H1 (cell line): ENCODE measurements around the gene BOLA3. TPM values are rescaled to one million over a fixed set of nuclear protein-coding genes. Genes with fewer than 3 reads are reported as not detected.
A peak's percentile ranks its signal among the peaks of the same experiment; 100 is the strongest.

Source experiments
- ASH2L ChIP-seq: fragments of 200-600, 300-600 bp; sonication (generic); IDR thresholded peaks from one replicate; pipeline ENCODE4 v1.7.1; 2017; ENCODE audit warnings: low read length
- EGR1 ChIP-seq: IDR thresholded peaks from 2 replicates; pipeline ENCODE4 v1.6.1; 2011; ENCODE audit warnings: low read depth, low read length, borderline replicate concordance
- GTF2F1 ChIP-seq: IDR thresholded peaks from 2 replicates; pipeline ENCODE4 v1.6.1; 2012; ENCODE audit warnings: low read depth, low read length, improper control_type of control experiment, borderline replicate concordance
- KDM1A ChIP-seq: fragments of 200-600, 300-600 bp; sonication (generic); IDR thresholded peaks from 2 replicates; pipeline ENCODE4 v1.7.1; 2016; ENCODE audit warnings: mild to moderate bottlenecking, low read length, borderline replicate concordance
- KDM5A ChIP-seq: fragments of 200-600 bp; IDR thresholded peaks from 2 replicates; pipeline ENCODE4 v1.7.1; 2012; ENCODE audit warnings: mild to moderate bottlenecking, low read length, inconsistent platforms, mixed read lengths
- MAX ChIP-seq: IDR thresholded peaks from 2 replicates; pipeline ENCODE4 v1.6.1; 2012; ENCODE audit warnings: inconsistent platforms
- POLR2A ChIP-seq, 2 experiments: IDR thresholded peaks; 1 replicate in 1 of 2; 2 replicates in 1 of 2; pipeline ENCODE4 v1.6.1; 2011; ENCODE audit warnings: low read depth in 2 of 2, low read length in 2 of 2, mild to moderate bottlenecking in 2 of 2; ENCODE audit errors: control extremely low read depth in 1 of 2
- POLR2AphosphoS5 ChIP-seq: IDR thresholded peaks from 2 replicates; pipeline ENCODE4 v1.6.1; 2011; ENCODE audit warnings: low read depth, low read length
- RAD21 ChIP-seq, 2 experiments: IDR thresholded peaks in 1 of 2; conservative IDR thresholded peaks in 1 of 2; 2 replicates each; pipeline ENCODE4 v1.6.1; 2011; ENCODE audit warnings: low read depth in 2 of 2, low read length in 2 of 2, improper control_type of control experiment in 1 of 2, inconsistent platforms in 1 of 2, mild to moderate bottlenecking in 1 of 2, moderate library complexity in 1 of 2
- RFX5 ChIP-seq: IDR thresholded peaks from 2 replicates; pipeline ENCODE4 v1.6.1; 2011; ENCODE audit warnings: low read depth, low read length, improper control_type of control experiment, borderline replicate concordance
- RNF2 ChIP-seq: fragments of 200-900, 300-1000 bp; sonication (generic); IDR thresholded peaks from 2 replicates; pipeline ENCODE4 v1.7.1; 2016; ENCODE audit warnings: borderline replicate concordance, low read depth, mild to moderate bottlenecking, antibody characterized with exemption, low read length; ENCODE audit not compliant: poor library complexity, severe bottlenecking; ENCODE audit errors: missing control alignments
- RXRA ChIP-seq: IDR thresholded peaks from 2 replicates; pipeline ENCODE4 v1.6.1; 2011; ENCODE audit warnings: low read depth, mild to moderate bottlenecking, low read length, moderate library complexity; ENCODE audit not compliant: insufficient read depth
- SIRT6 ChIP-seq: IDR thresholded peaks from one replicate; pipeline ENCODE4 v1.7.1; 2012; ENCODE audit warnings: low read length, inconsistent platforms
- SP1 ChIP-seq: IDR thresholded peaks from 2 replicates; pipeline ENCODE4 v1.6.1; 2011; ENCODE audit warnings: low read depth, low read length
- TAF1 ChIP-seq: IDR thresholded peaks from 2 replicates; pipeline ENCODE4 v1.6.1; 2011; ENCODE audit warnings: mild to moderate bottlenecking, low read depth, low read length
- TCF12 ChIP-seq: IDR thresholded peaks from 2 replicates; pipeline ENCODE4 v1.6.1; 2011; ENCODE audit warnings: low read depth, mild to moderate bottlenecking, low read length
- polyA plus RNA-seq, 7 experiments: library from polyadenylated mRNA; depleted of rRNA in 3 of 7; stranded (reverse) in 5 of 7; unstranded in 2 of 7; fragments of >200 nt in 5 of 7; fragments of 200-250 nt in 2 of 7; gene quantifications; 1 replicate in 5 of 7; 2 replicates in 1 of 7; 4 replicates in 1 of 7; pipeline versions ENCODE4 v1.2.1 to v1.2.3, GENCODE V29; 2011 to 2013; ENCODE audit warnings: missing spikeins in 2 of 7, mixed read lengths in 2 of 7
- total RNA-seq: library from RNA; stranded (reverse); fragmentation: NEBNext Ultra II Directional; extraction: Animal tissue kit (Norgen Biotek cat#: 25700); gene quantifications from 2 replicates; pipeline ENCODE4 v1.2.1, GENCODE V29; 2021

Gene BOLA3
- total and polyA plus RNA-seq, 2 of the 8 experiments (the other 6 are each of a cell fraction or from before 2014, with no cell fraction given): 46.1 to 67.3 TPM

- TF ChIP-seq POLR2A (IDR thresholded peaks at IDR 0.05; ENCODE audit: control extremely low read depth in 1 of 2, low read depth in 2 of 2, low read length in 2 of 2) (peak; percentile 18 to 24; a peak in 1 of 3 replicates), SIRT6 (no peak), RAD21 (IDR thresholded peaks at IDR 0.05 in 1 of 2, conservative IDR thresholded peaks at IDR 0.05 in 1 of 2; ENCODE audit: low read depth in 2 of 2, low read length in 2 of 2) (no peak), SP1 (no peak), POLR2AphosphoS5 (no peak), TAF1 (peak; percentile 15; the same call in 1 of the 2 replicates), GTF2F1 (no peak), RXRA (no peak), KDM5A (no peak), RFX5 (no peak), TCF12 (no peak), EGR1 (no peak), MAX (peak; percentile 36; the same call in 1 of the 2 replicates), KDM1A (no peak), ASH2L (no peak), RNF2 (no peak)
Observed at GRCh38 chr2:74148457-74149246, 940 bp upstream of the BOLA3 start (continued).
